GM23338 (cell line): ENCODE data around the gene SRCIN1. TPM values are rescaled to one million over a fixed set of nuclear protein-coding genes. Genes with fewer than 3 reads are reported as not detected.
A peak's percentile ranks its signal among the peaks of the same experiment; 100 is the strongest.

Experiments used
- ATAC-seq: fragments of 200-7000 bp; cut with Tn5 transposase; 3 replicates; pipeline ENCODE4 v1.9.1; 2020
- DNase-seq: peaks from one replicate; pipeline ENCODE4 v3.0.0-alpha.2; 2015; ENCODE audit warnings: low spot score
- H2AFZ ChIP-seq: fragments of 200-600 bp; sonication (generic); 2 replicates; pipeline ENCODE4 v1.8.0; 2016; ENCODE audit warnings: antibody characterized with exemption, mild to moderate bottlenecking, moderate library complexity
- H3F3A ChIP-seq: fragments of 200-600 bp; sonication (generic); replicated peaks from 2 replicates; pipeline ENCODE4 v1.8.0; 2017; ENCODE audit warnings: antibody characterized with exemption, mixed run types, low read depth
- H3K27ac ChIP-seq: fragments of 200-600 bp; sonication (generic); 2 replicates; pipeline ENCODE4 v1.6.1; 2016; ENCODE audit warnings: low read depth
- H3K27me3 ChIP-seq: fragments of 200-600 bp; sonication (generic); 2 replicates; pipeline ENCODE4 v1.8.0; 2016; ENCODE audit warnings: mild to moderate bottlenecking, mixed run types, moderate library complexity; ENCODE audit not compliant: insufficient read depth
- H3K36me3 ChIP-seq: fragments of 200-600 bp; sonication (generic); 2 replicates; pipeline ENCODE4 v1.8.0; 2016; ENCODE audit warnings: mild to moderate bottlenecking; ENCODE audit not compliant: insufficient read depth
- H3K4me1 ChIP-seq: fragments of 200-600 bp; sonication (generic); 2 replicates; pipeline ENCODE4 v1.8.0; 2016; ENCODE audit warnings: mild to moderate bottlenecking, moderate library complexity; ENCODE audit not compliant: insufficient read depth
- H3K4me2 ChIP-seq: fragments of 200-600 bp; sonication (generic); 2 replicates; pipeline ENCODE4 v1.7.1; 2017; ENCODE audit warnings: mixed run types
- H3K4me3 ChIP-seq: fragments of 200-600 bp; sonication (generic); 2 replicates; pipeline ENCODE4 v1.6.1; 2016; ENCODE audit warnings: mixed run types
- H3K79me2 ChIP-seq: fragments of 200-600 bp; sonication (generic); replicated peaks from 2 replicates; pipeline ENCODE4 v1.8.0; 2017; ENCODE audit warnings: mild to moderate bottlenecking; ENCODE audit not compliant: insufficient read depth
- H3K9me2 ChIP-seq: fragments of 200-600 bp; sonication (generic); 2 replicates; pipeline ENCODE4 v1.8.0; 2017; ENCODE audit not compliant: insufficient read depth
- H4K20me1 ChIP-seq: fragments of 200-600 bp; sonication (generic); replicated peaks from 2 replicates; pipeline ENCODE4 v1.8.0; 2017; ENCODE audit warnings: mild to moderate bottlenecking; ENCODE audit not compliant: insufficient read depth
- H3K27ac Mint-ChIP-seq: 2 replicates; pipeline ENCODE4 v1.8.0; 2020; ENCODE audit warnings: inconsistent platforms, mild to moderate bottlenecking, moderate library complexity, mixed read lengths
- H3K27me3 Mint-ChIP-seq: 3 replicates; pipeline ENCODE4 v1.8.0; 2022; ENCODE audit warnings: low read depth, mild to moderate bottlenecking, moderate library complexity, mixed read lengths, inconsistent platforms; ENCODE audit not compliant: insufficient read depth, poor library complexity
- H3K36me3 Mint-ChIP-seq: 3 replicates; pipeline ENCODE4 v1.8.0; 2021; ENCODE audit warnings: low read depth, mild to moderate bottlenecking, inconsistent platforms, moderate library complexity, mixed read lengths
- H3K4me1 Mint-ChIP-seq: 3 replicates; pipeline ENCODE4 v1.8.0; 2020; ENCODE audit warnings: mild to moderate bottlenecking, inconsistent platforms, mixed read lengths
- H3K4me3 Mint-ChIP-seq: 3 replicates; pipeline ENCODE4 v1.8.0; 2021; ENCODE audit warnings: moderate library complexity, mild to moderate bottlenecking, inconsistent platforms, mixed read lengths
- H3K9me3 Mint-ChIP-seq: 3 replicates; pipeline ENCODE4 v1.8.0; 2020; ENCODE audit warnings: moderate library complexity, mild to moderate bottlenecking, inconsistent platforms, mixed read lengths
- CREB1 ChIP-seq: fragments of 250-450 bp; sonication (Bioruptor Pico); IDR thresholded peaks from 2 replicates; pipeline ENCODE4 v1.5.0; 2020; ENCODE audit warnings: low read depth, mild to moderate bottlenecking, moderate library complexity
- EZH2 ChIP-seq: fragments of 200-600 bp; sonication (generic); IDR thresholded peaks from one replicate; pipeline ENCODE4 v1.8.0; 2017; ENCODE audit warnings: antibody characterized with exemption, mild to moderate bottlenecking, low read depth; ENCODE audit not compliant: unreplicated experiment
- EZH2phosphoT487 ChIP-seq: fragments of 200-600 bp; sonication (generic); IDR thresholded peaks from one replicate; pipeline ENCODE4 v1.8.1; 2018; ENCODE audit warnings: antibody characterized with exemption; ENCODE audit not compliant: unreplicated experiment
- JUNB ChIP-seq: IDR thresholded peaks from one replicate; pipeline ENCODE4 v1.6.1; 2016; ENCODE audit warnings: antibody characterized with exemption; ENCODE audit not compliant: unreplicated experiment
- NANOG ChIP-seq: IDR thresholded peaks from 2 replicates; pipeline ENCODE4 v1.6.1; 2016; ENCODE audit warnings: antibody characterized with exemption, borderline replicate concordance
- POLR2AphosphoS5 ChIP-seq: IDR thresholded peaks from 2 replicates; pipeline ENCODE4 v1.6.1; 2016; ENCODE audit warnings: antibody characterized with exemption, low read depth
- REST ChIP-seq: IDR thresholded peaks from one replicate; pipeline ENCODE4 v1.6.1; 2018; ENCODE audit warnings: antibody characterized with exemption; ENCODE audit not compliant: unreplicated experiment
- STAT1 ChIP-seq: IDR thresholded peaks from one replicate; pipeline ENCODE4 v1.6.1; 2016; ENCODE audit warnings: antibody characterized with exemption; ENCODE audit not compliant: unreplicated experiment
- ZNF114 ChIP-seq: fragments of 250-450 bp; sonication (Bioruptor Pico); IDR thresholded peaks from 2 replicates; pipeline ENCODE4 v1.5.0; 2020; ENCODE audit warnings: mild to moderate bottlenecking, moderate library complexity
- ZNF331 ChIP-seq: fragments of 250-450 bp; sonication (Bioruptor Pico); IDR thresholded peaks from 2 replicates; pipeline ENCODE4 v1.5.0; 2020; ENCODE audit warnings: low read depth, mild to moderate bottlenecking, moderate library complexity
- polyA plus RNA-seq: library from polyadenylated mRNA; unstranded; fragments of >200 nt; fragmentation: Nextera tagmentation; extraction: Ambion mirVana; gene quantifications from 2 replicates; pipeline ENCODE4 v1.2.1, GENCODE V29; 2016
- total RNA-seq: library from RNA; depleted of rRNA; stranded (reverse); fragments of >200 nt; shearing (Covaris generic); gene quantifications from 2 replicates; pipeline ENCODE4 v1.2.3, GENCODE V29; 2014
- TF ChIP-seq, protein P1 (sequence below): fragments of 250-450 bp; sonication (Bioruptor Pico); IDR thresholded peaks from 2 replicates; pipeline ENCODE4 v1.5.0; 2020; ENCODE audit warnings: mild to moderate bottlenecking, moderate library complexity
- TF ChIP-seq, protein P2 (sequence below): IDR thresholded peaks from 2 replicates; pipeline ENCODE4 v1.6.1; 2016; ENCODE audit warnings: antibody characterized with exemption
- TF ChIP-seq, protein P3 (sequence below), 2 experiments: fragments of 200-600 bp in 1 of 2; sonication (generic) in 1 of 2; conservative IDR thresholded peaks; 2 replicates each; pipeline versions ENCODE4 v1.5.1 to v1.6.1; 2016 to 2017; ENCODE audit warnings: antibody characterized with exemption in 2 of 2, low read depth in 2 of 2, mild to moderate bottlenecking in 2 of 2, moderate library complexity in 1 of 2

The SRCIN1 gene
- total and polyA plus RNA-seq, 2 experiments from 2014 or later, result 0.87 to 2.2 TPM

DNA sequence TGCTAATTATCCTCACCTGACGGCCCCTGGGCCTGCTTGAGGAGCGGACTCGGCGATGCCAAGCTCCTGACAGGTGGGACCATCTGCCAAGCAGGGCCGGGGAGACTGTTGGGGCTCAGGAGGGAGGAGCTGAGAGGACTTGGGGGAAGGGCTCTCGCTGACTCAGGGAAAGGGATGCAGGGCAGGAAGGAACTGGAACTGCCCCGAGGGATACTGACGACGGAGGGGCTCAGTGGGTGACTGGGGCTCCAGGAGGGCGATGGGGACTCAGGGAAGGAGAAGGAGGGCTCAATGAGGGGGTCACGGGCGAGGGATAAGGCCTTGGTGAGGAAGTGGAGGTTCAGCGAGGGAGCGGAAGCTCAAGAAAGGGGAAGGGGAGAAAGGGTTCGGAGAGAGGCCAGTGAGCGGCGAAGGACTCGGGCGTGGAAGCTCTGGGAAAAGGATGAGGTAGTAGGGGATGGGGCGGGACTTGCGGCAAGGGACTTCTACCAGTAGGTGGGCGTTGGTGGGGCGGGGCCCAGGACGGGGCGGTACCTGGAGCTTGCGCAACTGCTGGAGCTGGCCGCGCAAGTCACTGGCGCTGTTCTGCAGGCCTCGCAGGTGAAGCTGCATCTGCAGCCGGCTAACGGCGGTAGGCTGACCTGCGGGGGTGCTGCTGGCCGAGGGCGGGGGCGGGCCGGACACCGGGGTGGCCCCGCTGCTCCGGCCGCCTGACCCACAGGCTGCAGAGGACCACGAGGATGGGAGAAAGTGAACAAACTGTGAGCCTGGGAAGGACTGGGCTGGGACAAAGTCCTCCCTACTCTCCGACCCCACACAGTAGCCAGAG, 46.5 kb downstream of the SRCIN1 start:
- H3K4me3 ChIP-seq, result peak overlapping the region; percentile 81
- H3K9me3 Mint-ChIP-seq, result no peaks in the 10 kb centered on the region
- TF ChIP-seq POLR2AphosphoS5, result no peak
- TF ChIP-seq CREB1 (CRISPR knock-in tag), result no peak
- TF ChIP-seq ZNF331 (CRISPR knock-in tag), result no peak
- TF ChIP-seq, protein P1, sequence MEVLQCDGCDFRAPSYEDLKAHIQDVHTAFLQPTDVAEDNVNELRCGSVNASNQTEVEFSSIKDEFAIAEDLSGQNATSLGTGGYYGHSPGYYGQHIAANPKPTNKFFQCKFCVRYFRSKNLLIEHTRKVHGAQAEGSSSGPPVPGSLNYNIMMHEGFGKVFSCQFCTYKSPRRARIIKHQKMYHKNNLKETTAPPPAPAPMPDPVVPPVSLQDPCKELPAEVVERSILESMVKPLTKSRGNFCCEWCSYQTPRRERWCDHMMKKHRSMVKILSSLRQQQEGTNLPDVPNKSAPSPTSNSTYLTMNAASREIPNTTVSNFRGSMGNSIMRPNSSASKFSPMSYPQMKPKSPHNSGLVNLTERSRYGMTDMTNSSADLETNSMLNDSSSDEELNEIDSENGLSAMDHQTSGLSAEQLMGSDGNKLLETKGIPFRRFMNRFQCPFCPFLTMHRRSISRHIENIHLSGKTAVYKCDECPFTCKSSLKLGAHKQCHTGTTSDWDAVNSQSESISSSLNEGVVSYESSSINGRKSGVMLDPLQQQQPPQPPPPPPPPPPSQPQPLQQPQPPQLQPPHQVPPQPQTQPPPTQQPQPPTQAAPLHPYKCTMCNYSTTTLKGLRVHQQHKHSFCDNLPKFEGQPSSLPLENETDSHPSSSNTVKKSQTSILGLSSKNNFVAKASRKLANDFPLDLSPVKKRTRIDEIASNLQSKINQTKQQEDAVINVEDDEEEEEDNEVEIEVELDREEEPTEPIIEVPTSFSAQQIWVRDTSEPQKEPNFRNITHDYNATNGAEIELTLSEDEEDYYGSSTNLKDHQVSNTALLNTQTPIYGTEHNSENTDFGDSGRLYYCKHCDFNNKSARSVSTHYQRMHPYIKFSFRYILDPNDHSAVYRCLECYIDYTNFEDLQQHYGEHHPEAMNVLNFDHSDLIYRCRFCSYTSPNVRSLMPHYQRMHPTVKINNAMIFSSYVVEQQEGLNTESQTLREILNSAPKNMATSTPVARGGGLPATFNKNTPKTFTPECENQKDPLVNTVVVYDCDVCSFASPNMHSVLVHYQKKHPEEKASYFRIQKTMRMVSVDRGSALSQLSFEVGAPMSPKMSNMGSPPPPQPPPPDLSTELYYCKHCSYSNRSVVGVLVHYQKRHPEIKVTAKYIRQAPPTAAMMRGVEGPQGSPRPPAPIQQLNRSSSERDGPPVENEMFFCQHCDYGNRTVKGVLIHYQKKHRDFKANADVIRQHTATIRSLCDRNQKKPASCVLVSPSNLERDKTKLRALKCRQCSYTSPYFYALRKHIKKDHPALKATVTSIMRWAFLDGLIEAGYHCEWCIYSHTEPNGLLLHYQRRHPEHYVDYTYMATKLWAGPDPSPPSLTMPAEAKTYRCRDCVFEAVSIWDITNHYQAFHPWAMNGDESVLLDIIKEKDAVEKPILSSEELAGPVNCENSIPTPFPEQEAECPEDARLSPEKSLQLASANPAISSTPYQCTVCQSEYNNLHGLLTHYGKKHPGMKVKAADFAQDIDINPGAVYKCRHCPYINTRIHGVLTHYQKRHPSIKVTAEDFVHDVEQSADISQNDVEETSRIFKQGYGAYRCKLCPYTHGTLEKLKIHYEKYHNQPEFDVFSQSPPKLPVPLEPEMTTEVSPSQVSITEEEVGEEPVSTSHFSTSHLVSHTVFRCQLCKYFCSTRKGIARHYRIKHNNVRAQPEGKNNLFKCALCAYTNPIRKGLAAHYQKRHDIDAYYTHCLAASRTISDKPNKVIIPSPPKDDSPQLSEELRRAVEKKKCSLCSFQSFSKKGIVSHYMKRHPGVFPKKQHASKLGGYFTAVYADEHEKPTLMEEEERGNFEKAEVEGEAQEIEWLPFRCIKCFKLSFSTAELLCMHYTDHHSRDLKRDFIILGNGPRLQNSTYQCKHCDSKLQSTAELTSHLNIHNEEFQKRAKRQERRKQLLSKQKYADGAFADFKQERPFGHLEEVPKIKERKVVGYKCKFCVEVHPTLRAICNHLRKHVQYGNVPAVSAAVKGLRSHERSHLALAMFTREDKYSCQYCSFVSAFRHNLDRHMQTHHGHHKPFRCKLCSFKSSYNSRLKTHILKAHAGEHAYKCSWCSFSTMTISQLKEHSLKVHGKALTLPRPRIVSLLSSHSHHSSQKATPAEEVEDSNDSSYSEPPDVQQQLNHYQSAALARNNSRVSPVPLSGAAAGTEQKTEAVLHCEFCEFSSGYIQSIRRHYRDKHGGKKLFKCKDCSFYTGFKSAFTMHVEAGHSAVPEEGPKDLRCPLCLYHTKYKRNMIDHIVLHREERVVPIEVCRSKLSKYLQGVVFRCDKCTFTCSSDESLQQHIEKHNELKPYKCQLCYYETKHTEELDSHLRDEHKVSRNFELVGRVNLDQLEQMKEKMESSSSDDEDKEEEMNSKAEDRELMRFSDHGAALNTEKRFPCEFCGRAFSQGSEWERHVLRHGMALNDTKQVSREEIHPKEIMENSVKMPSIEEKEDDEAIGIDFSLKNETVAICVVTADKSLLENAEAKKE (CRISPR knock-in tag), result no peak
- TF ChIP-seq EZH2, result peak; percentile 20
- no peak for TF ChIP-seq EZH2phosphoT487
- TF ChIP-seq, protein P2, sequence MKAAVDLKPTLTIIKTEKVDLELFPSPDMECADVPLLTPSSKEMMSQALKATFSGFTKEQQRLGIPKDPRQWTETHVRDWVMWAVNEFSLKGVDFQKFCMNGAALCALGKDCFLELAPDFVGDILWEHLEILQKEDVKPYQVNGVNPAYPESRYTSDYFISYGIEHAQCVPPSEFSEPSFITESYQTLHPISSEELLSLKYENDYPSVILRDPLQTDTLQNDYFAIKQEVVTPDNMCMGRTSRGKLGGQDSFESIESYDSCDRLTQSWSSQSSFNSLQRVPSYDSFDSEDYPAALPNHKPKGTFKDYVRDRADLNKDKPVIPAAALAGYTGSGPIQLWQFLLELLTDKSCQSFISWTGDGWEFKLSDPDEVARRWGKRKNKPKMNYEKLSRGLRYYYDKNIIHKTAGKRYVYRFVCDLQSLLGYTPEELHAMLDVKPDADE, result no peak
- peak; percentile 34 for TF ChIP-seq REST
- no peak for TF ChIP-seq JUNB
- TF ChIP-seq, protein P3, sequence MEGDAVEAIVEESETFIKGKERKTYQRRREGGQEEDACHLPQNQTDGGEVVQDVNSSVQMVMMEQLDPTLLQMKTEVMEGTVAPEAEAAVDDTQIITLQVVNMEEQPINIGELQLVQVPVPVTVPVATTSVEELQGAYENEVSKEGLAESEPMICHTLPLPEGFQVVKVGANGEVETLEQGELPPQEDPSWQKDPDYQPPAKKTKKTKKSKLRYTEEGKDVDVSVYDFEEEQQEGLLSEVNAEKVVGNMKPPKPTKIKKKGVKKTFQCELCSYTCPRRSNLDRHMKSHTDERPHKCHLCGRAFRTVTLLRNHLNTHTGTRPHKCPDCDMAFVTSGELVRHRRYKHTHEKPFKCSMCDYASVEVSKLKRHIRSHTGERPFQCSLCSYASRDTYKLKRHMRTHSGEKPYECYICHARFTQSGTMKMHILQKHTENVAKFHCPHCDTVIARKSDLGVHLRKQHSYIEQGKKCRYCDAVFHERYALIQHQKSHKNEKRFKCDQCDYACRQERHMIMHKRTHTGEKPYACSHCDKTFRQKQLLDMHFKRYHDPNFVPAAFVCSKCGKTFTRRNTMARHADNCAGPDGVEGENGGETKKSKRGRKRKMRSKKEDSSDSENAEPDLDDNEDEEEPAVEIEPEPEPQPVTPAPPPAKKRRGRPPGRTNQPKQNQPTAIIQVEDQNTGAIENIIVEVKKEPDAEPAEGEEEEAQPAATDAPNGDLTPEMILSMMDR (conservative IDR thresholded peaks at IDR 0.05; ENCODE audit: low read depth in 2 of 2), result peak; percentile 30 to 32
- no peak for TF ChIP-seq NANOG
- no peak for TF ChIP-seq STAT1
- TF ChIP-seq ZNF114 (CRISPR knock-in tag), result no peak
- peaks cover 10% of the 10 kb centered on the region; the same call in 1 of the 2 replicates for H4K20me1 ChIP-seq
- no peaks in the 10 kb centered on the region; the same call in 2 of the 3 replicates for H3K36me3 Mint-ChIP-seq
- no peaks in the 10 kb centered on the region for H3K36me3 ChIP-seq
- H3F3A ChIP-seq, result peaks cover 19% of the 10 kb centered on the region
- H3K4me1 ChIP-seq, result peaks cover 28% of the 10 kb centered on the region; the same call in 1 of the 2 replicates
- H3K27ac Mint-ChIP-seq, result no peak overlapping the region
- H3K27ac ChIP-seq, result no peak overlapping the region
- peak; percentile 97 for DNase-seq
- peak overlapping the region; percentile 95 for H3K4me2 ChIP-seq
- peaks cover 78% of the 10 kb centered on the region for H3K27me3 ChIP-seq
- peak overlapping the region; percentile 81 for H2AFZ ChIP-seq
- peaks cover 67% of the 10 kb centered on the region for H3K27me3 Mint-ChIP-seq
- no peaks in the 10 kb centered on the region for H3K9me2 ChIP-seq
- H3K4me1 Mint-ChIP-seq, result peaks cover 35% of the 10 kb centered on the region
- ATAC-seq, result peak; percentile 47
- peak overlapping the region; percentile 78 for H3K4me3 Mint-ChIP-seq
- H3K79me2 ChIP-seq, result no peaks in the 10 kb centered on the region
